Ishikawa (cell line): Measurements from ENCODE around the gene SLC25A38.

Experiments used
- CEBPB ChIP-seq: IDR thresholded peaks from 2 replicates; pipeline ENCODE4 v1.6.1; 2012
- EP300 ChIP-seq: IDR thresholded peaks from 2 replicates; pipeline ENCODE4 v1.6.1; 2012; ENCODE audit warnings: borderline replicate concordance
- FOXM1 ChIP-seq: IDR thresholded peaks from 2 replicates; pipeline ENCODE4 v1.6.1; 2012; ENCODE audit warnings: low read depth, borderline replicate concordance
- MAX ChIP-seq: IDR thresholded peaks from 2 replicates; pipeline ENCODE4 v1.6.1; 2012
- RAD21 ChIP-seq: IDR thresholded peaks from 2 replicates; pipeline ENCODE4 v1.6.1; 2012; ENCODE audit warnings: low read depth
- REST ChIP-seq: IDR thresholded peaks from 2 replicates; pipeline ENCODE4 v1.6.1; 2012; ENCODE audit warnings: low read depth, mild to moderate bottlenecking
- TAF1 ChIP-seq: IDR thresholded peaks from 2 replicates; pipeline ENCODE4 v1.6.1; 2012; ENCODE audit warnings: low read depth, mild to moderate bottlenecking
- TCF12 ChIP-seq: IDR thresholded peaks from 2 replicates; pipeline ENCODE4 v1.6.1; 2012; ENCODE audit warnings: low read depth
- TEAD4 ChIP-seq: IDR thresholded peaks from 2 replicates; pipeline ENCODE4 v1.6.1; 2012
- YY1 ChIP-seq: IDR thresholded peaks from 2 replicates; pipeline ENCODE4 v1.6.1; 2012; ENCODE audit warnings: low read depth

GRCh38 chr3:39344746-39345344 is 38.3 kb upstream of the SLC25A38 start:
- TF ChIP-seq MAX, result no peak
- no peak for TF ChIP-seq YY1
- TF ChIP-seq REST, result no peak
- TF ChIP-seq TAF1, result no peak
- no peak for TF ChIP-seq EP300
- TF ChIP-seq FOXM1, result no peak
- TF ChIP-seq RAD21, result no peak
- no peak for TF ChIP-seq CEBPB
- no peak for TF ChIP-seq TEAD4
- TF ChIP-seq TCF12, result no peak
